T-cell (primary cell): Measurements from ENCODE around the gene CTNND2. TPM values are rescaled to one million over a fixed set of nuclear protein-coding genes. Genes with fewer than 3 reads are reported as not detected.
A peak's percentile ranks its signal among the peaks of the same experiment; 100 is the strongest.

Experiments used
- ATAC-seq, 4 experiments: fragments of 200-7000 bp in 3 of 4; fragments of 150-1000 bp in 1 of 4; cut with Tn5 transposase; replicated peaks in 1 of 4; 1 replicate in 3 of 4; 2 replicates in 1 of 4; pipeline ENCODE4 v1.10.0; 2021; ENCODE audit warnings: moderate library complexity in 3 of 4, mild to moderate bottlenecking in 2 of 4, moderate number of reproducible peaks in 1 of 4
- CTCF ChIA-PET, 2 donors: fragments of 300-600 bp; sonication (Branson Sonifier 250); formaldehyde crosslinking; loops; one replicate each; lab custom pipeline; 2022; ENCODE audit warnings: antibody characterized with exemption in 2 of 2; lab: Charles Lee
- POLR2A ChIA-PET, 2 donors: fragments of 300-600 bp; sonication (Branson Sonifier 250); formaldehyde crosslinking; loops; one replicate each; lab custom pipeline; 2022; ENCODE audit warnings: antibody characterized with exemption in 2 of 2; lab: Charles Lee
- DNase-seq, 35 experiments: peaks; one replicate each; pipeline versions ENCODE4 v3.0.0 to v3.0.0-alpha.2; 2013 to 2023
- H3K27ac ChIP-seq: one replicate; pipeline ENCODE4 v1.5.1; 2013; ENCODE audit warnings: low read length
- H3K27me3 ChIP-seq, 2 experiments: replicated peaks in 1 of 2; 1 replicate in 1 of 2; 2 replicates in 1 of 2; pipeline versions ENCODE4 v1.6.1 to v1.7.0; 2013; ENCODE audit warnings: low read length in 1 of 2, mixed read lengths in 1 of 2; ENCODE audit not compliant: control insufficient read depth in 2 of 2, insufficient read depth in 2 of 2; ENCODE audit errors: extremely low read depth in 1 of 2
- H3K36me3 ChIP-seq, 2 donors: 1 replicate in 1 of 2; 2 replicates in 1 of 2; pipeline versions ENCODE4 v1.6.1 to v1.7.0; 2013; ENCODE audit warnings: low read length in 1 of 2; ENCODE audit not compliant: control insufficient read depth in 2 of 2, insufficient read depth in 1 of 2; ENCODE audit errors: extremely low read depth in 1 of 2
- H3K4me1 ChIP-seq, 2 experiments: 1 replicate in 1 of 2; 2 replicates in 1 of 2; pipeline versions ENCODE4 v1.6.1 to v1.7.0; 2013; ENCODE audit warnings: low read length in 2 of 2, mixed read lengths in 1 of 2; ENCODE audit not compliant: insufficient read depth in 2 of 2, control insufficient read depth in 1 of 2; ENCODE audit errors: extremely low read depth in 1 of 2
- H3K4me3 ChIP-seq, 2 donors: 1 replicate in 1 of 2; 2 replicates in 1 of 2; pipeline versions ENCODE4 v1.5.1 to v1.7.0; 2013; ENCODE audit warnings: mild to moderate bottlenecking in 2 of 2, low read length in 1 of 2, moderate library complexity in 1 of 2; ENCODE audit not compliant: control insufficient read depth in 1 of 2; ENCODE audit errors: extremely low read depth in 1 of 2
- H3K9me3 ChIP-seq: 2 replicates; pipeline ENCODE4 v1.7.0; 2013
- H3K27ac Mint-ChIP-seq, 2 donors: one replicate each; pipeline ENCODE4 v1.8.0; 2020 to 2021; ENCODE audit warnings: mild to moderate bottlenecking in 2 of 2, mixed read lengths in 2 of 2
- H3K27me3 Mint-ChIP-seq, 2 donors: one replicate each; pipeline ENCODE4 v1.8.0; 2021 to 2022; ENCODE audit warnings: mixed read lengths in 2 of 2
- H3K36me3 Mint-ChIP-seq: one replicate; pipeline ENCODE4 v1.8.0; 2021; ENCODE audit warnings: mixed read lengths
- H3K4me1 Mint-ChIP-seq, 3 donors: one replicate each; pipeline ENCODE4 v1.8.0; 2020 to 2022; ENCODE audit warnings: mixed read lengths in 3 of 3, mild to moderate bottlenecking in 1 of 3
- H3K4me3 Mint-ChIP-seq, 3 donors: one replicate each; pipeline ENCODE4 v1.8.0; 2020 to 2022; ENCODE audit warnings: mild to moderate bottlenecking in 3 of 3, mixed read lengths in 3 of 3, moderate library complexity in 3 of 3
- H3K9me3 Mint-ChIP-seq, 3 donors: one replicate each; pipeline ENCODE4 v1.8.0; 2020 to 2022; ENCODE audit warnings: mixed read lengths in 3 of 3
- WGBS: methylation state at CpG from one replicate; pipeline ENCODE4 v1.1.5; 2013; ENCODE audit warnings: missing lambda C conversion rate; ENCODE audit not compliant: insufficient coverage; 5-methylcytosine and 5-hydroxymethylcytosine counted together
- total RNA-seq, 35 experiments: library from RNA in 6 of 35; stranded (reverse) in 6 of 35; fragments of 120-200 nt in 1 of 35; gene quantifications; one replicate each; pipeline versions ENCODE4 v1.2.1 to v1.2.4 and lab custom pipeline; 2013 to 2026

CTNND2 gene
- total RNA-seq, 5 donors from 2014 or later (not counting 1 experiment from before 2014, with no cell fraction given) = 0.22 TPM; not detected in 4

- DNase-seq (no peak), ATAC-seq (no peak)
- WGBS = 94% methylated on average over 4 of the region's 6 CpGs
- Histone ChIP-seq H3K36me3 (no peaks in the 10 kb centered on the region), H3K9me3 (no peaks in the 10 kb centered on the region), H3K27me3 (peaks cover 2 to 3% of the 10 kb centered on the region in 2 experiments), H3K4me3 (no peak overlapping the region), H3K4me1 (no peaks in the 10 kb centered on the region), H3K27ac (no peak overlapping the region)
- Mint-ChIP-seq H3K4me1 (peaks cover 3 to 9% (median 8%) of the 10 kb centered on the region in 3 donors), H3K9me3 (no peaks in the 10 kb centered on the region), H3K4me3 (no peak overlapping the region), H3K27ac (no peak overlapping the region), H3K27me3 (peaks cover 13 to 33% of the 10 kb centered on the region in 2 donors), H3K36me3 (no peaks in the 10 kb centered on the region)
- ChIA-PET POLR2A (no interaction called here), CTCF (no interaction called here)
These were observed 513.9 kb downstream of the CTNND2 start for GRCh38 chr5:11390291-11390767.

GRCh38 chr5:11387382-11387781 lies 516.9 kb downstream of the CTNND2 start:
- no peak overlapping the region for H3K4me3 Mint-ChIP-seq
- ATAC-seq = no peak
- 79% methylated on average over 2 of the region's 3 CpGs for WGBS
- peaks cover 36 to 48% of the 10 kb centered on the region in 2 donors for H3K27me3 Mint-ChIP-seq
- H3K4me1 Mint-ChIP-seq = peaks cover 11 to 17% (median 14%) of the 10 kb centered on the region in 3 donors
- Histone ChIP-seq H3K4me1 (no peaks in the 10 kb centered on the region), H3K27ac (no peak overlapping the region), H3K27me3 (peaks cover 7 to 14% of the 10 kb centered on the region in 2 experiments), H3K9me3 (no peaks in the 10 kb centered on the region), H3K36me3 (no peaks in the 10 kb centered on the region), H3K4me3 (no peak overlapping the region)
- no peak overlapping the region for H3K27ac Mint-ChIP-seq
- H3K36me3 Mint-ChIP-seq = no peaks in the 10 kb centered on the region
- no peaks in the 10 kb centered on the region for H3K9me3 Mint-ChIP-seq
- ChIA-PET POLR2A (no interaction called here), CTCF (no interaction called here)
- DNase-seq = no peak

- ATAC-seq (no peak), DNase-seq (no peak)
- Mint-ChIP-seq H3K27me3 (peaks cover 45 to 52% of the 10 kb centered on the region in 2 donors), H3K36me3 (no peaks in the 10 kb centered on the region), H3K9me3 (no peaks in the 10 kb centered on the region), H3K27ac (no peak overlapping the region), H3K4me1 (peaks cover 11 to 17% (median 14%) of the 10 kb centered on the region in 3 donors), H3K4me3 (peak overlapping the region in 1 of 3 donors; percentile 40)
- no peak overlapping the region for H3K27ac ChIP-seq
- H3K4me3 ChIP-seq = no peak overlapping the region
- no peaks in the 10 kb centered on the region for H3K36me3 ChIP-seq
- ChIA-PET POLR2A (no interaction called here), CTCF (no interaction called here)
- WGBS = no CpG with 5 or more reads among the region's 2 CpGs
- H3K27me3 ChIP-seq = peaks cover 7 to 14% of the 10 kb centered on the region in 2 experiments
- H3K4me1 ChIP-seq = no peaks in the 10 kb centered on the region
- no peaks in the 10 kb centered on the region for H3K9me3 ChIP-seq
These were observed 517.8 kb downstream of the CTNND2 start for GRCh38 chr5:11386398-11386797.

- Mint-ChIP-seq H3K4me3 (peak overlapping the region in 1 of 3 donors; percentile 40), H3K27me3 (peaks cover 50 to 57% of the 10 kb centered on the region in 2 donors), H3K27ac (no peak overlapping the region), H3K4me1 (peaks cover 11 to 17% (median 14%) of the 10 kb centered on the region in 3 donors), H3K9me3 (no peaks in the 10 kb centered on the region), H3K36me3 (no peaks in the 10 kb centered on the region)
- no peak overlapping the region for H3K27ac ChIP-seq
- H3K27me3 ChIP-seq = peaks cover 7 to 14% of the 10 kb centered on the region in 2 experiments
- H3K4me1 ChIP-seq = no peaks in the 10 kb centered on the region
- WGBS = 0% methylated on average over 1 of the region's 3 CpGs
- H3K36me3 ChIP-seq = no peaks in the 10 kb centered on the region
- ATAC-seq (no peak), DNase-seq (no peak)
- CTCF ChIA-PET = interaction anchor here in 1 of 2 donors (0.7 kb wide), 1 partner anchor 102 kb away, joined by 3 read pairs; no protein-coding TSS in a partner anchor
- H3K9me3 ChIP-seq = no peaks in the 10 kb centered on the region
- H3K4me3 ChIP-seq = no peak overlapping the region
- POLR2A ChIA-PET = no interaction called here
These were observed 518.3 kb downstream of the CTNND2 start for GRCh38 chr5:11385901-11386293.

GRCh38 chr5:11385251-11385900 lies 518.9 kb downstream of the CTNND2 start:
- H3K27ac Mint-ChIP-seq = no peak overlapping the region
- H3K4me1 ChIP-seq = no peaks in the 10 kb centered on the region
- H3K36me3 Mint-ChIP-seq = no peaks in the 10 kb centered on the region
- peaks cover 52 to 57% of the 10 kb centered on the region in 2 donors for H3K27me3 Mint-ChIP-seq
- H3K9me3 Mint-ChIP-seq = no peaks in the 10 kb centered on the region
- H3K4me3 ChIP-seq = no peak overlapping the region
- ChIA-PET POLR2A (no interaction called here), CTCF (interaction anchor here in 1 of 2 donors (0.7 kb wide), 1 partner anchor 101 kb away, joined by 3 read pairs; no protein-coding TSS in a partner anchor)
- H3K27ac ChIP-seq = no peak overlapping the region
- no peaks in the 10 kb centered on the region for H3K36me3 ChIP-seq
- H3K4me3 Mint-ChIP-seq = peak overlapping the region in 1 of 3 donors; percentile 40
- H3K9me3 ChIP-seq = no peaks in the 10 kb centered on the region
- DNase-seq = no peak
- H3K27me3 ChIP-seq = peaks cover 7 to 14% of the 10 kb centered on the region in 2 experiments
- peak in 1 of 4 experiments; percentile 15 for ATAC-seq
- 6% methylated on average over 25 of the region's 33 CpGs for WGBS
- H3K4me1 Mint-ChIP-seq = peaks cover 11 to 17% (median 14%) of the 10 kb centered on the region in 3 donors

- peak in 2 of 4 experiments; percentile 13 to 19 for ATAC-seq
- Mint-ChIP-seq H3K4me3 (peak overlapping the region in 2 of 3 donors; percentile 0 to 64), H3K27ac (no peak overlapping the region), H3K36me3 (no peaks in the 10 kb centered on the region), H3K4me1 (peaks cover 11 to 17% (median 14%) of the 10 kb centered on the region in 3 donors), H3K9me3 (no peaks in the 10 kb centered on the region), H3K27me3 (peaks cover 52 to 57% of the 10 kb centered on the region in 2 donors)
- DNase-seq = no peak
- POLR2A ChIA-PET = interaction anchor here in 1 of 2 donors (0.6 kb wide), 1 partner anchor 713 kb away, joined by 3 read pairs; no protein-coding TSS in a partner anchor
- no peak overlapping the region for H3K4me3 ChIP-seq
- H3K4me1 ChIP-seq = no peaks in the 10 kb centered on the region
- 11% methylated on average over 95 of the region's 96 CpGs for WGBS
- H3K9me3 ChIP-seq = no peaks in the 10 kb centered on the region
- no peaks in the 10 kb centered on the region for H3K36me3 ChIP-seq
- H3K27ac ChIP-seq = no peak overlapping the region
- peaks cover 7 to 14% of the 10 kb centered on the region in 2 experiments for H3K27me3 ChIP-seq
- CTCF ChIA-PET = no interaction called here
These were observed 519.6 kb downstream of the CTNND2 start for GRCh38 chr5:11384441-11385250.
